Stimulated activated CD4-positive, alpha-beta T cell treated with anti-CD3 and anti-CD28 coated beads, Interleukin-2, amount 100 ng/mL, for 4 hours (primary cell): ENCODE data around the gene SCG2.

Experiments
- DNase-seq: peaks from one replicate; pipeline ENCODE4 v3.0.0-alpha.2; 2020; ENCODE audit warnings: low read depth

The SCG2 gene

DNA sequence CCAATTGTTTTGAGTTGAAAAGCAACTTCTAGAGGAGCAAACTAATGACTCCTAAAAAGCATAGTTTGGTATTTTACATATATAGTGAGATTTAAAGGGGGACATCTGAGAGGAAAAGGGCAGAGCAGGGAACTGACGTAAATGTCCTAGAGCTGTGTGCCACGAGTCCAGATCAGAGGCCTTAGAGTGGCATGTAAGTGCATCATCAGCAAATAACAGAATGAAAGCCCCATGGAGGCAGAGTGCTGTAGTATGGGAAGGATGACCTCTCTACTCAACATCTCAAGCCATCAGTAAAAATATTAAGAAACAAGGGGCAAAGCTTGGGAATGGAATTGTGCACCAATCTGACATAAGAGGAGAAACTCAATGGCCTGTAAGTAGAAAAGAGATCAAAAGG, 31.4 kb downstream of the SCG2 start:
- no peak for DNase-seq

DNA sequence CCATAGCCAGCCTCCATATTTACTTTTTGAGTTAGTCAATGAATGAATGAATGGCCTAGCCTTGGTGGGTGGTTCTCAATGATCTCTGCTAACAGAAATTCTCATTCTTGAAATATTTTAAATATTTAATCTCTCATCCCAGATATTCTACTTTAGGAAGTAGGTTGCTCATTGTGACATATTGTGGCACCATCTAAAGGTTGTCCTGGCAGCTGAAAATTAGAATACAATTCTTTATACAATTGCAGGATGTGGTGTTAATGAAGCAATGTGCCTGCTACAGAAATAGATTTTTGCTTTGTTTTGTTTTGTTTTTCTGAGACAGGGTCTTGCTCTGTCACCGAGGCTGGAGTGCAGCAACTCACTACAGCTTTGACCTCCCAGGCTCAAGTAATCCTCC, 35.8 kb downstream of the SCG2 start:
- DNase-seq = no peak

DNA sequence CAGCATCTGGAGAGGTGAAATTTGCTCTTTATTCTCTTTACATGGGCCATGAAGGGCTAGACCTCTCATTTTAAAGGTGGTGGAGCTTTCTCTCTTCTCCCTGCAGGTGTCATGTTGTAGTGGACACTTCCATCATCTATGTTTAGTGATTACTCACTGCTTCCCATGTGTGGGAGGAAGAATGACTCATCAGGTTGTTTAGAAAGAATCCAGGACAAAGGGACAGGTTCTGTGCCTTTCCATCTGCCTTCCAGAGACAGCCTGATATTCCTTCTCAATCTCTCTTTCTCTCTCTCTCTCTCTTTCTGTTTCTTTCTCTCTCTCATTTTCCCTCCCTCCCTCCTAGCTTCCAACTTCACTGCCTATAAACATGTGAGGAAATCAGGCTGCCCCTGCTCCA, 38.7 kb downstream of the SCG2 start:
- no peak for DNase-seq

DNA sequence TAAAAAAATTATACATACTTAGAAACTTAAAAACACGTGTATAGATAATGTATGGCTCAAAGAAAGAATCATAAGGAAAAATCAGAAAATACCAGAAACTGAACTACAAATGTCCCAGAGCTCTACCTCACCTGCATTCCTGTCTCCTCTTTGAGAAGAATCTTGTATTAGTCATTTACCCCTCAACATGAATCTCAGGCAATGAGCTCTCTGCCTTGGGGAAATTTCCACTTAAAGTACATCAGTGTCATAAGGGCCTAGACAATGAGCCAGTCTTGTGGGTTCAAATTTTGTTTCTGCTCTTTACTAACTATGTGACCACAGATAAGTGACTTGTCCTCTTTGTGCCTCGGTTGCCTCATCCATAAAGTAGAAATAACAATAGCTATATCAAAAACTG, 40.1 kb downstream of the SCG2 start:
- no peak for DNase-seq

DNA sequence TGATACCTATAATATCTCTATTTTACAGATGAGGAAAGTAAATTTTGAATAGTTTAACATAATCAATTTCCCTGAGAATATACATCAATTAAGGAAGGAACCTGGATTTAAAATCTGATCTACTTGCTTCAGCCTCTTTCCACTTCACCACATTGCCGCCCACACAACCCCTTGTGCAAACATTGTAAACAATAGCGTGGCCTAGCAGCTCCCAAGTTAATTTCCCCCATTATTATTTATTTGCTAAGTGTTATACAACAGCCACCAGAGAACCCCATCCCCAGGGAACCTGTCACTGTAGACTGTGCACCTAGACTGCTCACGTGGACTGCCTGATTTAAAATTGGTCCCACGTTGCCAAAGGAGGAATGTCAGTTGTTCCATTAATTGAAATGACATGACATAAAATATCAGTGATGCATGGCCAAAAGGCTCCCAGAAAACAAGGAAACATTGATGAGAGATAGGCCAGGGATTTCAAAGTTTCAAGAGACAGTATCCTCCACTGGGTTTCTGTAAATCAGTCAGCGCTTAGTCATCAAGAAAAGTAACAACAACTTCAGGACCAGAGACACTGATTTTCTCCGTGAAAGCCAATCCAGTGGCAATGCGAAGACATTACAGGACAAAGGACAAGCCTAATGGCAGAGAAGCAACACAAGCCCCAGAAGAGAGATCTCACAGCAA, 41.3 kb downstream of the SCG2 start:
- DNase-seq = no peak

DNA sequence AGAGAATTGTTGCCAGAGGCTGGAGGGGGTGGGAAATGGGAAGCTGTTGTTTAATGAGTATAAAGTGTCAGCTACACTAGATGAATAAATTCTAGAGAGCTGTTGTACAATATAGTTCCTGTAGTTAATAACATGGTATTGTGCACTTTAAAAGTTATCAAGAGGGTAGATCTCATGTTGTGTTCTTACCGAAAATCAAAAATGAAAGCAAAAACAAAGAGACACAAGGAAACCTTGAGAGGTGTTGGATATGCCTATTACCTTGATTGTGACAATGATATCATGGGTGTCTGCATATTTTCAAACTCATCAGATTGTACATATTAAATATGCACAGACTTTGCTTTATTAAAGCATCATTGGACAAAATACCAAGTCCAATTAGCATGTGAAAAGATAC, 43.2 kb downstream of the SCG2 start:
- no peak for DNase-seq

DNA sequence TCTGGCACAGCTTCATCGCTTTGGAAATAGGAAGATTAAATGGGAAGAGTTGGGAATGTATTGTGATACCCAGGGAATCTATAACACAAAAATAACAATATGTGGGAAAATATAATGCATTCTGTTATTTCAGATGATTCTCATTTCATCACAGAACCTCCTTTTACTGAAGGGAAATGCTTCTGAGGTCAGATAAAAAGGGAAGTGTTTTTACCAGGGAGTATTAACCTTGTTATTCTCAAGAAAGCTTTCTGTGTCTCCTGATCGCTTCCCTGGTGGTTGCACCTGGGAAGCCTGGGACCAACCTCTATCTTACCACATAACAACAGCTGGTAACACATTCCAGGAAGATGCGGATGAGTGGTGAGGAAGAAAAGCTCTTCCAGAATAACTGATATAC, 47.2 kb downstream of the SCG2 start:
- DNase-seq = no peak

DNA sequence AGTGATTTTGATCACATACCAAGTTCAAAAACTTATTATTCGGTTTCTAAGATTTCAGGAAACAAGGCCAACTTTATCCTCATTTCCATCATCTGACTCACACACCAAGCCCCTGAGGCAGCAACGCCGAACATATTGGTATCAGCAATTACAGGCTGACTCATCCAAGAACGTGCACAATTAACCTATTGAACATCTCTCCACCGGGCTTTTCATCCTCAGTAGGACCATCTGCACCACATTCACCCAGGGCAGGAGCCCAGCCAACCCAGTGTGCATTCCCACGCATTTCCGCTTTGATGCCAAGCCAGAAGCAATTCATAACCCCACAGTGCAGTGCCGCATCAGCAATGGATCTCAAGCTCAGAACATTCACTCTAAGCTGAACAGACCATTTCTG, 52.9 kb downstream of the SCG2 start:
- no peak for DNase-seq

DNA sequence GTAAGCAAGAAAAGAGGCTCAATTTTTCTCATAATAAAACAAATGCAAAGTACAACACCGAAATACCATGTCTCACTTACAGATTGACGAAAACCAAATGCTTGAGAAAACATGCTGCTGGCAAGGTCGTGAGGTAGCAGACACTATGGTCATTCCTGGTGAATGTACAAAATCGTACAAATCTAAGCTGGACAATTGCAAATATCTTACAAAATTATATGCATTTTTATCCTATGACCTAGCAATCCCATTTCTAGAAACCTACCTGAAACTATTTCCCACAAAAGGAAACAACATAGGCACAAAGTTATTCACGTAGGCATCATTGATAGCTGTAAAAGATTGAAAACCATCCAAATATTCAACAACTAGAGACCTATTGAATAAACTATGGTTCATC, 54.0 kb downstream of the SCG2 start:
- no peak for DNase-seq
